Naive B cell (primary cell): ENCODE measurements around the gene SLC16A3. TPM values are rescaled to one million over a fixed set of nuclear protein-coding genes. Genes with fewer than 3 reads are reported as not detected.
"Not testable (repeated sequence)": the region's sequence is repeated elsewhere in the genome, so short reads cannot be mapped to it uniquely, and the experiment has no call there.

Experiments
- ATAC-seq, 2 donors: fragments of 150-1000 bp; cut with Tn5 transposase; 2 replicates each; pipeline ENCODE4 v1.10.0; 2021; ENCODE audit warnings: low read depth in 2 of 2, mild to moderate bottlenecking in 2 of 2, moderate library complexity in 2 of 2
- DNase-seq: peaks from one replicate; pipeline ENCODE4 v3.0.0; 2022
- H3K27ac Mint-ChIP-seq, 6 donors: one replicate each; pipeline ENCODE4 v1.8.0; 2020 to 2022; ENCODE audit warnings: mild to moderate bottlenecking in 6 of 6, mixed read lengths in 6 of 6, moderate library complexity in 5 of 6, inconsistent platforms in 2 of 6
- H3K27me3 Mint-ChIP-seq, 3 donors: one replicate each; pipeline ENCODE4 v1.8.0; 2021 to 2022; ENCODE audit warnings: mixed read lengths in 3 of 3, mild to moderate bottlenecking in 1 of 3
- H3K36me3 Mint-ChIP-seq, 2 donors: one replicate each; pipeline ENCODE4 v1.8.0; 2020 to 2022; ENCODE audit warnings: mixed read lengths in 2 of 2, inconsistent platforms in 1 of 2, mild to moderate bottlenecking in 1 of 2
- H3K4me1 Mint-ChIP-seq, 3 donors: one replicate each; pipeline ENCODE4 v1.8.0; 2020 to 2022; ENCODE audit warnings: mixed read lengths in 3 of 3, inconsistent platforms in 1 of 3, mild to moderate bottlenecking in 1 of 3, moderate library complexity in 1 of 3
- H3K4me3 Mint-ChIP-seq, 8 donors: one replicate each; pipeline ENCODE4 v1.8.0; 2020 to 2022; ENCODE audit warnings: mild to moderate bottlenecking in 8 of 8, mixed read lengths in 8 of 8, moderate library complexity in 8 of 8, inconsistent platforms in 2 of 8
- H3K9me3 Mint-ChIP-seq, 7 donors: one replicate each; pipeline ENCODE4 v1.8.0; 2020 to 2022; ENCODE audit warnings: mixed read lengths in 7 of 7, mild to moderate bottlenecking in 5 of 7, inconsistent platforms in 2 of 7, moderate library complexity in 1 of 7
- polyA plus RNA-seq, 6 donors: library from polyadenylated mRNA; unstranded; fragments of 300-500 nt; fragmentation: Illumina TruSeq; gene quantifications; one replicate each; pipeline ENCODE4 v1.2.3, GENCODE V29; 2021; ENCODE audit warnings: low read depth in 6 of 6

The SLC16A3 gene
- polyA plus RNA-seq, 6 donors from 2014 or later = 1.9 to 3.6 (median 1.9) TPM

DNA sequence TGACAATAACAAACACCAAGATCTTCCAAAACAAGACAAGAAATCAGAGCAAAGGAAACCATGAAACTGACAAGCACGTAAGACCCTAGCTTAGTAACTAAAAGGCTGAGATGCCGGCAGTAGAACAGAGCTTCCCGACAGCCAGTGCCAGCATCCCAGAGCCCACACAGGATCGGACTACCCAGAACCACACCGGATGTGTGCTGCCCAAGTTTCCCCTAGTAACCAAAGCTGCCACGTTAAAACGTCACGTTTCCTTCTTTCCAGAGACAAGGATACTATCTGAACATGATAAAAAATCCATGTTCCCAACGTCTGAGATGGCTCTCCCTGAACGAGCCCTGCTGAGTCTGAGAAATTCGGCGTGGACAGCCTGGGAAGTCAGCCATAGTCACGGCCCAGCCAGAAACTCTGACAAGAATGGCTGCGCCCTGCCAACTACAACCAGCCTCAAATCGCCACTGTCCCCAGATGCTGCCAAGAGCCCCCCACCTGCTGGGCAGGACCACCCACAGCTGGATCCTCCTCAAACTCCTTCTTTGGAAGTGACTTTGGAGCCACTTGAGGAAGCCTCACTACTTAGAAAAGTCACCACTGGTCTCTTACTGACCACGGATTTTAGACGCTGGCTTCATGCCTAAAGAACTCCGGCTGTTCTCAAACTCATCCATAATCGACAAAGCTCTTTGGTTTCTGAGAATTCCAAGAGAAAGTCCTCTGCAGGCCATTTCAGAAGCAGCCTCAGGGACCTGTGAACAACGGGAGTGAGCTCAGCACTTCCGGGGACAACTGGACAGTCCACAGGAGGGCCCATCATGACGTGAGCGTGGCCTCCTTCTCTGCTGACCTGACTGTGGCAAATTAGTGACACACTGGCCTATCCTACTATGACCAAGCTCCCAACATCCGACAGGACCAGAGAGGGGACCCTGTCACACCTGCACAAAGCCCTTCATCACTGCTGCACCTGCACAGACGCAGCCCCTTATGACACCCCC lies 32.9 kb upstream of the SLC16A3 start:
- Mint-ChIP-seq H3K36me3 (peaks cover 8 to 9% of the 10 kb centered on the region in 2 donors), H3K27ac (peak overlapping the region in 1 of 6 donors; percentile 32), H3K4me3 (no peak overlapping the region), H3K9me3 (no peaks in the 10 kb centered on the region), H3K27me3 (no peaks in the 10 kb centered on the region), H3K4me1 (peaks cover 0 to 10% (median 0%) of the 10 kb centered on the region in 3 donors)
- DNase-seq = no peak
- no peak for ATAC-seq

GRCh38 chr17:82198092-82198491 lies 30.8 kb upstream of the SLC16A3 start:
- no peak overlapping the region for H3K27ac Mint-ChIP-seq
- H3K9me3 Mint-ChIP-seq = no peaks in the 10 kb centered on the region
- peaks cover 6 to 9% of the 10 kb centered on the region in 2 donors for H3K36me3 Mint-ChIP-seq
- H3K27me3 Mint-ChIP-seq = no peaks in the 10 kb centered on the region
- DNase-seq = no peak
- peak in 1 of 2 donors; percentile 28 for ATAC-seq
- H3K4me3 Mint-ChIP-seq = no peak overlapping the region
- H3K4me1 Mint-ChIP-seq = peaks cover 0 to 10% (median 0%) of the 10 kb centered on the region in 3 donors

- no peaks in the 10 kb centered on the region for H3K9me3 Mint-ChIP-seq
These were observed 29.3 kb upstream of the SLC16A3 start for GRCh38 chr17:82199496-82199895.

GRCh38 chr17:82200135-82200534 lies 28.7 kb upstream of the SLC16A3 start:
- peaks cover 0 to 5% of the 10 kb centered on the region in 2 donors for H3K36me3 Mint-ChIP-seq
- no peak overlapping the region for H3K4me3 Mint-ChIP-seq
- H3K27me3 Mint-ChIP-seq = no peaks in the 10 kb centered on the region
- no peak for DNase-seq
- peak overlapping the region in 1 of 6 donors; percentile 58 for H3K27ac Mint-ChIP-seq
- ATAC-seq = no peak
- no peaks in the 10 kb centered on the region for H3K9me3 Mint-ChIP-seq
- H3K4me1 Mint-ChIP-seq = peaks cover 0 to 7% (median 0%) of the 10 kb centered on the region in 3 donors

More at GRCh38 chr17:82199496-82199895, 29.3 kb upstream of the SLC16A3 start:
- DNase-seq (no peak), ATAC-seq (no peak)
- peaks cover 0 to 5% of the 10 kb centered on the region in 2 donors for H3K36me3 Mint-ChIP-seq
- no peaks in the 10 kb centered on the region for H3K27me3 Mint-ChIP-seq
- peaks cover 0 to 7% (median 0%) of the 10 kb centered on the region in 3 donors for H3K4me1 Mint-ChIP-seq
- no peak overlapping the region for H3K4me3 Mint-ChIP-seq
- no peak overlapping the region for H3K27ac Mint-ChIP-seq

- Mint-ChIP-seq H3K9me3 (no peaks in the 10 kb centered on the region), H3K36me3 (peaks cover 0 to 5% of the 10 kb centered on the region in 2 donors), H3K4me3 (no peak overlapping the region), H3K27me3 (no peaks in the 10 kb centered on the region), H3K27ac (no peak overlapping the region), H3K4me1 (peaks cover 3 to 14% (median 5%) of the 10 kb centered on the region in 3 donors)
- ATAC-seq (no peak), DNase-seq (no peak)
These were observed 27.9 kb upstream of the SLC16A3 start for GRCh38 chr17:82200743-82201497.

- ATAC-seq (no peak), DNase-seq (no peak)
- no peak overlapping the region for H3K4me3 Mint-ChIP-seq
- no peak overlapping the region for H3K27ac Mint-ChIP-seq
- no peaks in the 10 kb centered on the region for H3K9me3 Mint-ChIP-seq
- H3K27me3 Mint-ChIP-seq = no peaks in the 10 kb centered on the region
- peaks cover 0 to 1% of the 10 kb centered on the region in 2 donors for H3K36me3 Mint-ChIP-seq
- H3K4me1 Mint-ChIP-seq = peaks cover 7 to 19% (median 11%) of the 10 kb centered on the region in 3 donors
These were observed 27.3 kb upstream of the SLC16A3 start for GRCh38 chr17:82201498-82201910.

GRCh38 chr17:82202981-82203380 lies 25.9 kb upstream of the SLC16A3 start:
- Mint-ChIP-seq H3K27me3 (no peaks in the 10 kb centered on the region), H3K27ac (no peak overlapping the region), H3K36me3 (no peaks in the 10 kb centered on the region), H3K4me3 (no peak overlapping the region), H3K9me3 (no peaks in the 10 kb centered on the region), H3K4me1 (peaks cover 7 to 21% (median 13%) of the 10 kb centered on the region in 3 donors)
- DNase-seq = no peak
- no peak for ATAC-seq

GRCh38 chr17:82203920-82204319 lies 24.9 kb upstream of the SLC16A3 start:
- peaks cover 7 to 16% (median 13%) of the 10 kb centered on the region in 3 donors for H3K4me1 Mint-ChIP-seq
- DNase-seq = no peak
- H3K36me3 Mint-ChIP-seq = no peaks in the 10 kb centered on the region
- H3K4me3 Mint-ChIP-seq = peak overlapping the region in 1 of 8 donors; percentile 52
- no peaks in the 10 kb centered on the region for H3K27me3 Mint-ChIP-seq
- no peaks in the 10 kb centered on the region for H3K9me3 Mint-ChIP-seq
- H3K27ac Mint-ChIP-seq = no peak overlapping the region
- no peak for ATAC-seq

DNA sequence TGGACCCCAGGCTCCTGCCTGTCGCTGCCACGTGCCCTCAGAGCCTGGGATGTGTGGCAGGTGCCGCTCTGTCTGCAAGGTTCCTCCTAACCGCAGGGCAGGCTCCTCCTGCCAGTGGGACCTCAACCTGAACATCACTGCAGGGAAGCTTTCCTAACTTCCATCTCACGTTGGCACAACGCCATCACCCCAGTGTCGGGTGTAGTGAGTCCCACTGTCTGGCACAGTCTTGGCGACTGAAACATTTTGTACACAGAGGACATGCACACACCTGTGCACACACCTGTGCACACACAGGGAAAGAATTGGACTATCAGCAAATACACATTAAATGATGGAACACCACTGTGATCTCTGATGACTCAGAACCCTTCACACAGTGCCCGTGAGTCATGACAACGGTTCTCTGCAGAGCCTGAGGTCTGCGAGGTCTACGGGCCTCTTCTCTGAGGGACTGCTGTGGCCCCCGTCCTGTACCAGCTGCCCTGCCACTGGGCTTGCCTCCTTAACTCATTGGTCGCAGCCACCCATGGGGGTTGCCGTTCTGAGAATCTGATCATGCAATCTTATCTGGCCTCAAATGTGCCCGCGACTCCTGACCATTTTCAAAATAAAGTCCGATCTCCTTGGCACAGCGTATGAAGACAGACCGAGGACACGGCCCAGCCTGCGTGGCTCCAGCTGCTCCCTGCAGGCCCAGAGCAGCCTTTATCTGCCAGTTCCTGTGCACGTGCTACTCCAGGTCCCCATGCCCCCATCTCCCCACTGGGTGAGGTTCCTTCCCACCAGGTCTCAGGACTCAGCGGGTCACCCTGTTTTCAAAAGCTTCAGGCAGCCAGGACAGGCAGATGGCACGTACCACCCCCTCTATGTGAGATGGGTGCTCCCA lies 23.8 kb upstream of the SLC16A3 start:
- H3K9me3 Mint-ChIP-seq = no peaks in the 10 kb centered on the region
- no peak for DNase-seq
- no peak for ATAC-seq
- H3K27me3 Mint-ChIP-seq = no peaks in the 10 kb centered on the region
- H3K27ac Mint-ChIP-seq = peak overlapping the region in 3 of 6 donors; percentile 81 to 94 (median 86)
- H3K4me3 Mint-ChIP-seq = no peak overlapping the region
- peaks cover 7 to 18% (median 16%) of the 10 kb centered on the region in 3 donors for H3K4me1 Mint-ChIP-seq
- no peaks in the 10 kb centered on the region for H3K36me3 Mint-ChIP-seq

- no peaks in the 10 kb centered on the region for H3K36me3 Mint-ChIP-seq
- no peaks in the 10 kb centered on the region for H3K27me3 Mint-ChIP-seq
- H3K27ac Mint-ChIP-seq = peak overlapping the region; percentile 44 to 94 (median 91)
- peak; percentile 76 for DNase-seq
- H3K9me3 Mint-ChIP-seq = no peaks in the 10 kb centered on the region
- H3K4me1 Mint-ChIP-seq = peaks cover 7 to 19% (median 16%) of the 10 kb centered on the region in 3 donors
- ATAC-seq = peak; percentile 93 to 94
- H3K4me3 Mint-ChIP-seq = peak overlapping the region in 7 of 8 donors; percentile 32 to 67 (median 63)
These were observed 22.9 kb upstream of the SLC16A3 start for GRCh38 chr17:82205720-82206508.

DNA sequence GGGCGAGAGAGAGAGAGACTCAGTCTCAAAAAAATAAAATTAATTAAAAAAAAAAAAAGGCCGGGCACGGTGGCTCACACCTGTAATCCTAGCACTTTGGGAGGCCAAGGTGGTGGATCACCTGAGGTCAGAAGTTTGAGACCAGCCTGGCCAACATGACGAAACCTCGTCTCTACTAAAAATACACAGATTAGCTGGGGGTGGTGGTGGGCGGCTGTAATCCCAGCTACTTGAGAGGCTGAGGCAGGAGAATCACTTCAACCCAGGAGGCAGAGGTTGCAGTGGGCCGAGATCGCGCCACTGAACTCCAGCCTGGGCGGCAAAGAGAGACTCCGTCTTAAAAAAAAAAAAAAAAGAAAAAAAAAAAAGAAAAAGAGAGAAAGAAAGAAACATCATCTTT lies 18.2 kb upstream of the SLC16A3 start:
- Mint-ChIP-seq H3K4me1 (peaks cover 20 to 34% (median 28%) of the 10 kb centered on the region in 3 donors), H3K4me3 (peak overlapping the region in 2 of 8 donors; percentile 83 to 85), H3K27ac (peak overlapping the region in 1 of 6 donors; percentile 22)
- H3K36me3 Mint-ChIP-seq, DNase-seq, H3K27me3 Mint-ChIP-seq, ATAC-seq, H3K9me3 Mint-ChIP-seq: not testable (repeated sequence)
